ENCODE measurements around the gene NHEJ1.

Gene NHEJ1

DNA sequence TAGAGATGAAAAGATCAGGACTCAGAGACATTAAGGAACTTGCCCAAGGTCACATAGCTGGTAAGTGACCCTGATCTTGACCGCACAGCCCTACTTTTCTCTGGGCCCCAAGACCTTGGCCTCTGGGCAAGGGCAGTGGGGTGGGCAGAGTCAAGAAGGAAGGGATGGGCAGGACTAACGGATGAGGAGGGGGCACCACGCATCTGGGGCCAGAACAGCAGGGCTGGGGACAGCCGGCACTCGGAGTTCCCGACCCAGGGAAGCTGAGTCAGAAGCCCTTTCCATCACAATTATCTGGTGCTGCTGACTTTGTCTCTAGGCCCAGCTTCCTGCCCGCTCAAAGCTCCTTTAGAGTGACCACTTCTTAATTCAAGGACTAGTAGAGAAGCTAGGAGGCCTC is 133.7 kb downstream of the NHEJ1 start:
- DNase-seq, result no peak

DNA sequence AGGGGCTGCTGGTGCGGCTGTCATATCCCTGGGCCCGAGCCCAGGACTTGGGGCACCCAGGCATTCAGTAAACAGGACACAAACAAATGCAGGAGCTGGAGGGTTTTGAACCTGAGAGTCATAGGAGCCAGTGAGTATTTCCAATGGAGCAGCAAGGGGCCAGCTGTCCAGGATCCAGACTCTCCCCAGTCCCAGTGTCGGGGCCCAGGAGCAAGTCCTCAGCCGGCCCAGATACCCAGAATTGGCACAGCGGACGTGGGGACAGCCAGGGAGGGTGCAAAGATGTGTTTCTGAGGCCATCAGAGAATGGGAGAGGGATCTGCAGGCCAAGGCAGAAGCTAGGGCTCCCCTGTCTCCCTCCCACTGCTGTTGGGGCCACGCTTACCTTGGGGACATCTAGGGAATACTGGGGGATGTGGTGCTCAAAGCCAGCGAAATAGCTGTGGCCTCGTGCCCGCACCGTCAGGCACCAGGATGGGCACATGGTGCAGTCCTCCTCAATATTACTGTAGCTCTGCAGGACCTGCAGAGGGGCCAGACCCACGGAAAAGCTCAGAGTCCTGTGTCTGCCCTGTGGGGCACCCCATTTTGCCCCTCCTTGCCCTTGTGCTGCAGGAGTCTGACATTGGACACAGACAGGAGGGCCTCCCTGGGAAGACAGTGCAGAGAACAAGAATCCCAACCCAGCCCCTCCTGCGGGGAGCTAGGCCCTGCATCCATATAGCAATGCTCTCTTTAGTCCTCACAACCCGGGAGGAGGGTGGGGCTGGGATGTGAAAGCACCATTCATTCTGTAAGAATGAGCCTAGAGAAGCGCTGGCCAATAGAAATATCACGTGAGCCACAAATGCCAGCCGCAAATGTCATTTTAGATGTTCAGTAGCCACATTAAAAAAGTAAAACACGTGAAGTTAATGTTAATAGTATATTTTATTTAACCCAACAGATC is 134.7 kb downstream of the NHEJ1 start:
- no peak for DNase-seq
